K562 (cell line): ENCODE measurements around the gene PSMD8. TPM values are rescaled to one million over a fixed set of nuclear protein-coding genes. Genes with fewer than 3 reads are reported as not detected.

Experiments used
- ATAC-seq: fragments of 200-7000 bp; cut with Tn5 transposase; 3 replicates; pipeline ENCODE4 v1.9.1; 2020; ENCODE audit warnings: moderate library complexity
- BruUV-seq: library from RNA; stranded (reverse); fragments of 400-500 nt; replicated peaks from 2 replicates; lab custom pipeline; 2021; lab: Mats Ljungman, UMichigan
- CTCF ChIA-PET: fragments of 300-600 bp; formaldehyde crosslinking; extraction: SDS; loops from one replicate; lab custom pipeline; 2021; ENCODE audit warnings: low intra/inter-chr PET ratio; lab: Yijun Ruan, JAX
- POLR2A ChIA-PET: fragments of 300-600, 350-650 bp; sonication (Branson Sonifier 250); formaldehyde crosslinking; extraction: SDS; loops from one replicate; lab custom pipeline; 2021; ENCODE audit warnings: antibody characterized with exemption, inconsistent platforms; lab: Yijun Ruan, JAX
- DNase-seq, 4 experiments: peaks; one replicate each; pipeline versions ENCODE4 v3.0.0 to v3.0.0-alpha.2; 2011 to 2018; ENCODE audit warnings: low spot score in 3 of 4, mixed read lengths in 3 of 4; ENCODE audit errors: extremely low read depth in 1 of 4
- FAIRE-seq: peaks from 2 replicates; lab custom pipeline; 2011; peaks lifted over from hg19 to GRCh38; lab: Jason Lieb, UNC
- H2AFZ ChIP-seq: 2 replicates; pipeline ENCODE4 v1.6.0; 2011; ENCODE audit warnings: low read depth, low read length, control low read depth, inconsistent platforms
- H3K27ac ChIP-seq: fragments of 200-600 bp; 3 replicates; pipeline ENCODE4 v1.8.0; 2011; ENCODE audit warnings: low read depth, mild to moderate bottlenecking, control low read depth, inconsistent platforms, low read length, moderate library complexity, mixed read lengths; ENCODE audit errors: extremely low read depth
- H3K27me3 ChIP-seq, 2 experiments: fragments of 300-600 bp in 1 of 2; 2 replicates in 1 of 2; 3 replicates in 1 of 2; pipeline versions ENCODE4 v1.6.0 to v1.8.0; 2011; ENCODE audit warnings: inconsistent platforms in 2 of 2, low read length in 2 of 2, mild to moderate bottlenecking in 1 of 2, mixed read lengths in 1 of 2, moderate library complexity in 1 of 2; ENCODE audit not compliant: control insufficient read depth in 2 of 2, insufficient read depth in 2 of 2
- H3K36me3 ChIP-seq: fragments of 300-600 bp; 3 replicates; pipeline ENCODE4 v1.8.0; 2011; ENCODE audit warnings: mild to moderate bottlenecking, low read length, inconsistent platforms; ENCODE audit not compliant: control insufficient read depth, insufficient read depth
- H3K4me1 ChIP-seq, 2 experiments: fragments of 200-600 bp in 1 of 2; replicated peaks in 1 of 2; 2 replicates in 1 of 2; 3 replicates in 1 of 2; pipeline versions ENCODE4 v1.5.1 to v1.8.0; 2011; ENCODE audit warnings: inconsistent platforms in 2 of 2, low read length in 2 of 2, mild to moderate bottlenecking in 1 of 2, mixed read lengths in 1 of 2, moderate library complexity in 1 of 2; ENCODE audit not compliant: control insufficient read depth in 2 of 2, insufficient read depth in 2 of 2
- H3K4me2 ChIP-seq: 2 replicates; pipeline ENCODE4 v1.6.1; 2011; ENCODE audit warnings: low read length, control low read depth, inconsistent platforms, mixed read lengths; ENCODE audit not compliant: insufficient read depth
- H3K4me3 ChIP-seq: fragments of 200-600 bp; sonication (generic), shearing (Covaris generic); 2 replicates; pipeline ENCODE4 v1.5.1; 2016; ENCODE audit warnings: control low read depth, inconsistent platforms
- H3K79me2 ChIP-seq: fragments of 200-600 bp; 3 replicates; pipeline ENCODE4 v1.8.0; 2011; ENCODE audit warnings: low read length, inconsistent platforms; ENCODE audit not compliant: control insufficient read depth, insufficient read depth
- H3K9ac ChIP-seq, 2 experiments: 2 replicates each; pipeline versions ENCODE4 v1.6.0 to v1.6.1; 2011; ENCODE audit warnings: low read depth in 2 of 2, low read length in 2 of 2, control low read depth in 1 of 2, inconsistent platforms in 1 of 2, mild to moderate bottlenecking in 1 of 2, mixed read lengths in 1 of 2; ENCODE audit not compliant: insufficient read depth in 1 of 2
- H3K9me1 ChIP-seq: one replicate; pipeline ENCODE4 v1.6.0; 2011; ENCODE audit warnings: inconsistent platforms, mild to moderate bottlenecking, low read length, moderate library complexity; ENCODE audit not compliant: control insufficient read depth, insufficient read depth
- H3K9me3 ChIP-seq: replicated peaks from 2 replicates; pipeline ENCODE4 v1.5.1; 2011; ENCODE audit warnings: low read depth, low read length, inconsistent platforms; ENCODE audit not compliant: control insufficient read depth, insufficient read depth
- H4K20me1 ChIP-seq: replicated peaks from 2 replicates; pipeline ENCODE4 v1.6.1; 2011; ENCODE audit warnings: low read length, inconsistent platforms, mixed read lengths; ENCODE audit not compliant: control insufficient read depth, insufficient read depth
- KLF13 ChIP-seq: fragments of 450-650 bp; IDR thresholded peaks from 2 replicates; pipeline ENCODE4 v1.6.1; 2016; ENCODE audit warnings: missing genetic modification characterization, low read depth, mild to moderate bottlenecking, missing compliant biosample characterization, moderate library complexity, borderline replicate concordance
- POLR2AphosphoS5 ChIP-seq: IDR thresholded peaks from 2 replicates; pipeline ENCODE4 v1.6.1; 2011; ENCODE audit warnings: mild to moderate bottlenecking, low read depth, low read length, moderate library complexity; ENCODE audit not compliant: control insufficient read depth, insufficient read depth
- WGBS: fragments of 100-300 bp; shearing (Covaris generic); methylation state at CpG from one replicate; pipeline ENCODE4 v1.1.6; 2016; ENCODE audit warnings: low coverage, mixed read lengths; ENCODE audit not compliant: insufficient coverage; ENCODE audit errors: missing lambda C conversion rate; 5-methylcytosine and 5-hydroxymethylcytosine counted together
- in situ Hi-C: fragments of 300-500 bp; cut with MboI; formaldehyde crosslinking; loops from 4 replicates; pipeline ENCODE4 v1.15.0; 2018; ENCODE audit warnings: inconsistent platforms, mixed read lengths
- intact Hi-C: fragments of 100-400 bp; cut with micrococcal nuclease; formaldehyde crosslinking; loops from 2 replicates; pipeline ENCODE4 v1.14.2; 2022
- polyA plus RNA-seq, 8 experiments: library from polyadenylated mRNA; depleted of rRNA in 4 of 8; stranded (reverse) in 5 of 8; unstranded in 3 of 8; fragments of >200 nt; fragmentation: Nextera tagmentation in 2 of 8; fragmentation: Illumina TruSeq in 1 of 8; extraction: Ambion mirVana in 2 of 8; extraction: Trizol in 1 of 8; gene quantifications; 2 replicates each; pipeline versions ENCODE4 v1.2.1 to v1.2.3, GENCODE V29; 2011 to 2014; ENCODE audit warnings: inconsistent platforms in 1 of 8, missing spikeins in 1 of 8
- total RNA-seq, 7 experiments: library from RNA; depleted of rRNA in 6 of 7; stranded (reverse); fragments of >200 nt in 6 of 7; fragmentation: Illumina TruSeq in 2 of 7; extraction: Trizol in 2 of 7; gene quantifications; 2 replicates each; pipeline versions ENCODE4 v1.2.1 to v1.2.3, GENCODE V29; 2011 to 2021; ENCODE audit warnings: low replicate concordance in 1 of 7

PSMD8 gene
- total and polyA plus RNA-seq, 9 of the 15 experiments (the other 6 are each of a cell fraction or from before 2014, with no cell fraction given) = 130 to 583 (median 315) TPM

DNA sequence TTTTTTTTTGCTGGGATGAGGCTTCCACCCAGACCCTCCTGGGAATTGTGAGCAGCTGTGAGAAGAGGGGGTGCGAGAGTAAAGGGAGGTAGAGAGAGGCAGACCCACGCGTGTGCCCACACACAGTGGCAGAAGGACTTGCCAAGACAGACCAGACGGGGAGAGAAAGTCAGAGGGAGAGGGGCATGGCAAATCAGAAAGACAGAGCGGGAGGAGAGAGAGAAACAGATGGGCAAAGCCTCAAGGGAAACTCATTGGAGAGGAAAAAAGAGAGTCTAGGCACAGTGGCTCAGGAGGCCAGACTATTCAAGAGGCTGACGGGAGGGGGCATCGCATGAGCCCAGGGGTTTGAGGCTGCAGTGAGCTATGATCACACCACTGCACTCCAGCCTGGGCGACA, 21.8 kb upstream of the PSMD8 start:
- ChIA-PET POLR2A (interaction anchor here (0.8 to 1.2 kb wide), 2 partner anchors 9 to 13 kb away, joined by 3 to 4 read pairs; no protein-coding TSS in a partner anchor), CTCF (no interaction called here)
- no TSS peak for BruUV-seq
- no peaks in the 10 kb centered on the region for H3K79me2 ChIP-seq
- H3K4me2 ChIP-seq = no peak overlapping the region
- DNase-seq (no peak), ATAC-seq (no peak), FAIRE-seq (no peak)
- intact Hi-C loops (no loop called here), in situ Hi-C loops (no loop called here)
- WGBS = 45% methylated on average over 5 of the region's 8 CpGs
- H3K36me3 ChIP-seq = no peaks in the 10 kb centered on the region
- H3K9ac ChIP-seq = no peak overlapping the region
- no peak overlapping the region for H2AFZ ChIP-seq
- TF ChIP-seq POLR2AphosphoS5 = no peak
- no peak for TF ChIP-seq KLF13 (tag)
- no peak overlapping the region for H3K27ac ChIP-seq
- no peaks in the 10 kb centered on the region for H4K20me1 ChIP-seq
- H3K4me3 ChIP-seq = no peak overlapping the region
- no peaks in the 10 kb centered on the region for H3K9me3 ChIP-seq
- peaks cover 0 to 4% of the 10 kb centered on the region in 2 experiments; a peak in 2 of 5 replicates for H3K4me1 ChIP-seq
- no peaks in the 10 kb centered on the region for H3K9me1 ChIP-seq
- H3K27me3 ChIP-seq = peaks cover 0 to 8% of the 10 kb centered on the region in 2 experiments; a peak in 2 of 5 replicates
